GM21825 (cell line): ENCODE measurements around the gene LRRFIP2.

ENCODE experiments used
- ATAC-seq: cut with Tn5 transposase; IDR thresholded peaks from one replicate; pipeline ENCODE4 v1.9.1; 2021; ENCODE audit warnings: mild to moderate bottlenecking, moderate library complexity; ENCODE audit not compliant: unreplicated experiment

The LRRFIP2 gene

DNA sequence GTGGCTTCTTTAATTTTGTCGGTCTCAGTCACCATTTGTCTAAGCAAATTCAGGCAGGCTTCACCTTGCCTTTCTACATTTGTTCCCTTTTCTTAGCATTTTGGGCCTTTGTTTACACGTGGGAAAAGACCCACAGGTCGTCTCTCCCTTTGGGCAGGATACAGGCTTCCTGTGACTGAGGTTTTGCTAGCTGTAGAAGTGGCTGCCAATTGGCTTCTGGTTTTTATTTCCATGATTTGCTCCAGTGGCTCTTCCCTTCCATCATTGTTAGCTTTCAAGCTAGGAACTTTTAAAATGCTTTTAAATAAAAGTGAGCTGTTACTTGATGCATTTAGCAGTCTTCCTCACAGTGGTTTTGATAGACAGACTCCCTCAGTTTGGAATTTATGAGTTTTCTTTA, 143.8 kb downstream of the LRRFIP2 start:
- ATAC-seq = no peak

- no peak for ATAC-seq
Observed at GRCh38 chr3:37029516-37030163, 144.7 kb downstream of the LRRFIP2 start.

DNA sequence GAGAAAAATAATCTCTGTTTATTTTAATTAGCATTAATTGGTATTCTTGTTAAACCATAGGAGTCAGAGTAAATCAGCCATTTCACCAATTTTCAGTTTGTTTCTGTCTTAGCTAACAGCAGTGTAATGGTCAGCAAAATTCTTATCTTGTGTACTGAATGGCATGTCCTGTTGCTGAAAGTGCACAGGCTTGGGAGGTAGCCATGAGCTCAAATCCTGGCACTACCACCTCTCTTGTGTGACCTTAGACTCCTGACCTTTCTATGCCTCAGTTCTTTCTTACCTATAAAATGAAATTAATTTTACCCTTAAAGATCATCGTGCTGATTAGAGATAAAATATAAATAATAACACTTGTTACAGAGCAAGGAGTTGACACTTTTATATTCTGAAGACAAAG, 145.3 kb downstream of the LRRFIP2 start:
- no peak for ATAC-seq

GRCh38 chr3:37028329-37028728, 146.1 kb downstream of the LRRFIP2 start:
- ATAC-seq = no peak

- no peak for ATAC-seq
Observed at GRCh38 chr3:37026851-37027250, 147.5 kb downstream of the LRRFIP2 start.

DNA sequence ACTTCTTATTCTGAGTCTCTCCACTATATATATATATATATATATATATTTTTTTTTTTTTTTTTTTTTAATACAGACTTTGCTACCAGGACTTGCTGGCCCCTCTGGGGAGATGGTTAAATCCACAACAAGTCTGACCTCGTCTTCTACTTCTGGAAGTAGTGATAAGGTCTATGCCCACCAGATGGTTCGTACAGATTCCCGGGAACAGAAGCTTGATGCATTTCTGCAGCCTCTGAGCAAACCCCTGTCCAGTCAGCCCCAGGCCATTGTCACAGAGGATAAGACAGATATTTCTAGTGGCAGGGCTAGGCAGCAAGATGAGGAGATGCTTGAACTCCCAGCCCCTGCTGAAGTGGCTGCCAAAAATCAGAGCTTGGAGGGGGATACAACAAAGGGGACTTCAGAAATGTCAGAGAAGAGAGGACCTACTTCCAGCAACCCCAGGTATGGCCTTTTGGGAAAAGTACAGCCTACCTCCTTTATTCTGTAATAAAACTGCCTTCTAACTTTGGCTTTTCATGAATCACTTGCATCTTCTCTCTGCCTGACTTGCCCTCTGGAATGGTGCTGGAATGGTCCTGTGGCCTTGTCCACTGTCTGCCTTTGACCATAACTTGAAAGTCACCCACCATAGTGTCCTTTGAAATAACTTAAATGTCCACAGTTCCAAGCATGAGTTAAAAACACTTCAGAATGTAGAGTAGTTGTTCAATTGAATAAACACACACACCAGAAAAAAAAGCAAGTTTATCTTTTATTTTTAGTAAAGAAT, 148.6 kb downstream of the LRRFIP2 start:
- no peak for ATAC-seq

- ATAC-seq = peak; percentile 61
Observed at GRCh38 chr3:37024820-37025405, 149.5 kb downstream of the LRRFIP2 start.

GRCh38 chr3:37024092-37024491, 150.3 kb downstream of the LRRFIP2 start:
- no peak for ATAC-seq

- ATAC-seq = no peak
Observed at GRCh38 chr3:37017683-37018082, 156.7 kb downstream of the LRRFIP2 start.

- no peak for ATAC-seq
Observed at GRCh38 chr3:37016903-37017302, 157.5 kb downstream of the LRRFIP2 start.

DNA sequence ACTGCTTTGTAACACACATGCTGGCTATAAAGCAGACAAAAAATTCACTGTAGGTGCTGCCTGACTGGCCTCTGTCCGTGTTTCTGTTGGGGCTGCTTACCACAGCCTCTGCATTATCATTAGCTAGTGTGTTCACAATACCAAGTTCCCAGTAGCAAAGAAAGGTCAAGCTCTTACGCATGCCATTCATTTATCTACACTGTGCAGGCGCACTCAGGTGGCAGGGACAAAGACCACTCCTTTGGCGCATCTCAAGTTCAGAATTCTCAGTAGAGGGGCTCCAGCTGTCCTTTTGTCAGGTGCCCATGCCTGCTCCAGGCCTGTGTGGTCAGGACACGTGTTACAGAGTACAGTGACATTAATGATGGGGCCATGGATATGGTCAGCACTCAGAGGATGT, 158.7 kb downstream of the LRRFIP2 start:
- no peak for ATAC-seq

DNA sequence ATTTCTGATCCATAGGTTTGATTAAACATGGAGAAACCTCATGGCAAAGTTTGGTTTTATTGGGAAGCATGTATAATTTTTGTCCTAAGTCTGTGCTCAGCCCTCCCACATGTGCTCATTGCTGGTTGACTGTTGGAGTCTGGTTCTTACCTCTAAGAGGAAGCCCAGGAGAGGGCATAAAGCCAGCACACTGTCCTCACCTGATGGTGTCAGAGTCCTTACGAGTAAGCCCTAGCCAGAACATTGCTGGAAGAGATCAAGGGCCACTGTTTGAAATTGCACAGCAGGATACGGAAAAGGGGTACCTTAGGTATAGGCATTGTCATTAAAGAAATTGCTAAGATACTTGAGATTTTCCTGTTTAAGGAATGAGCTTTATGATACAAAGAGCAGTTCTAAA, 159.8 kb downstream of the LRRFIP2 start:
- ATAC-seq = no peak
